WI38 (cell line): Measurements from ENCODE around the gene SFTPA2.
"Not testable (repeated sequence)": the region's sequence is repeated elsewhere in the genome, so short reads cannot be mapped to it uniquely, and the experiment has no call there.

Experiments
- H3K4me3 ChIP-seq: 2 replicates; pipeline ENCODE4 v1.5.1; 2011; ENCODE audit warnings: low read depth, mild to moderate bottlenecking, control low read depth, low read length
- CTCF ChIP-seq: IDR thresholded peaks from 2 replicates; pipeline ENCODE4 v1.5.1; 2012; ENCODE audit warnings: low read depth, mild to moderate bottlenecking, control low read depth, low read length

SFTPA2 gene

GRCh38 chr10:79595510-79595909 is 35.3 kb upstream of the SFTPA2 start:
- TF ChIP-seq CTCF: no peak
- H3K4me3 ChIP-seq: no peak overlapping the region

- H3K4me3 ChIP-seq: not testable (repeated sequence)
Measured at GRCh38 chr10:79594565-79594964, 34.4 kb upstream of the SFTPA2 start.

- no peak overlapping the region for H3K4me3 ChIP-seq
- TF ChIP-seq CTCF: no peak
Measured at GRCh38 chr10:79593377-79593776, 33.2 kb upstream of the SFTPA2 start.

- no peak for TF ChIP-seq CTCF
- no peak overlapping the region for H3K4me3 ChIP-seq
Measured at GRCh38 chr10:79588800-79589199, 28.6 kb upstream of the SFTPA2 start.

GRCh38 chr10:79586933-79587332 is 26.7 kb upstream of the SFTPA2 start:
- no peak for TF ChIP-seq CTCF
- no peak overlapping the region for H3K4me3 ChIP-seq

GRCh38 chr10:79585870-79586527 is 25.8 kb upstream of the SFTPA2 start:
- no peak for TF ChIP-seq CTCF
- H3K4me3 ChIP-seq: no peak overlapping the region

GRCh38 chr10:79583488-79584024 is 23.3 kb upstream of the SFTPA2 start:
- no peak overlapping the region for H3K4me3 ChIP-seq
- no peak for TF ChIP-seq CTCF

GRCh38 chr10:79582954-79583353 is 22.7 kb upstream of the SFTPA2 start:
- H3K4me3 ChIP-seq: not testable (repeated sequence)
